Measurements from ENCODE around the gene TANGO6.
"Not testable (repeated sequence)": the region's sequence is repeated elsewhere in the genome, so short reads cannot be mapped to it uniquely, and the experiment has no call there.

Gene TANGO6

DNA sequence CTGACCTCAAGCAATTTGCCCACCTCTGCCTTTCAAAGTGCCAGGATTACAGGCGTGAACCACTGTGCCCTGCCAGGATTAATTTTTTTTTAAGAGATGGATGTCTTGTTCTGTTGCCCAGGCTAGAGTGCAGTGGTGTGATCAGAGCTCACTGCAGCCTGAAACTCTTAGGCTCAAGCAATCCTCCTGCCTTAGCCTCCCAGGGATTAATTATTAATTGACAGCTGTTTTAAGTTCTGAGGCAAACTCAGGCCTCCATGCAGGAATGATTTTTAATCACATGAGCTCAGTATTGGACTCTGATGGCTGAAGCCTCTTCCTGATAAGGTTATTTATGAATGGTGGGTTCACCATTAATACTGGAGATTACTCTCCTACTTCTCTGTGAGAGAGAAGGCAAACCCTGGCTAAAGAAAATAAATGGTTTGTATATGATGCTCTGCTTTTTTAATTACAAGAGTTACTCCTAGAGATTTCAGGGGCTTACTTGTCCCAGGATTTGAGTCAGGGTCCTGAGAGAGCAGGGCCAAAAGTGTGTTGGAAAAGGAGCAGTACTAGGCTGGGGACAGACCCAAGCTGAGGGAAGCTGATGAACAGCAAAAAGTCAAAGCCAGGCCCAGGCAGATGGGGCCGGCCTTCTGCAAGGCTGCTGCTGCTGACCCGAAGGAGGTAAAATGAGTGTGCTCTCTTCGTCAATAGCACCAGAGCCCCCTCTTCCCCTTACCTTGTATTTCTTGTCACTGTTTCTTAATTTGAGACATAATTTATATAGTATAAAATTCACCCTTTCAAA lies 205.2 kb downstream of the TANGO6 start:
- in situ Hi-C loops (cut with MboI; ENCODE audit: low sequenced_read_pairs), result no loop called here

DNA sequence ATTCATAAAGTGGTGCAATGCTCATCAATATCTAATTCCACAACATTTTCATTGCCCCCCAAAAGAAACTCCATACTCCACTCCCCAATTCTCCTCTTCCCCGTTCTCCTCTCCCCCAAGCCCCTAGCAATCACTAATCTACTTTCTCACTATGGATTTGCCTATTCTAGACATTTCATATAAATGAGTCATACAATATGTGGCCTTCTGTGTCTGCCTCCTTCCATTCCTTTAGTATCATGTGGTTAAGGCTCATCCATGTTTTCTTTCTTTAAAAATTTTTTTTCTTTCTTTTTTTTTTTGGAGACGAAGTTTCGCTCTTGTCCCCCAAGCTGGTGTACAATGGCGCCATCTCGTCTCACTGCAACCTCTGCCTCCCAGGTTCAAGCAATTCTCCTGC lies 205.8 kb downstream of the TANGO6 start:
- in situ Hi-C loops (cut with MboI; ENCODE audit: low sequenced_read_pairs), result no loop called here

DNA sequence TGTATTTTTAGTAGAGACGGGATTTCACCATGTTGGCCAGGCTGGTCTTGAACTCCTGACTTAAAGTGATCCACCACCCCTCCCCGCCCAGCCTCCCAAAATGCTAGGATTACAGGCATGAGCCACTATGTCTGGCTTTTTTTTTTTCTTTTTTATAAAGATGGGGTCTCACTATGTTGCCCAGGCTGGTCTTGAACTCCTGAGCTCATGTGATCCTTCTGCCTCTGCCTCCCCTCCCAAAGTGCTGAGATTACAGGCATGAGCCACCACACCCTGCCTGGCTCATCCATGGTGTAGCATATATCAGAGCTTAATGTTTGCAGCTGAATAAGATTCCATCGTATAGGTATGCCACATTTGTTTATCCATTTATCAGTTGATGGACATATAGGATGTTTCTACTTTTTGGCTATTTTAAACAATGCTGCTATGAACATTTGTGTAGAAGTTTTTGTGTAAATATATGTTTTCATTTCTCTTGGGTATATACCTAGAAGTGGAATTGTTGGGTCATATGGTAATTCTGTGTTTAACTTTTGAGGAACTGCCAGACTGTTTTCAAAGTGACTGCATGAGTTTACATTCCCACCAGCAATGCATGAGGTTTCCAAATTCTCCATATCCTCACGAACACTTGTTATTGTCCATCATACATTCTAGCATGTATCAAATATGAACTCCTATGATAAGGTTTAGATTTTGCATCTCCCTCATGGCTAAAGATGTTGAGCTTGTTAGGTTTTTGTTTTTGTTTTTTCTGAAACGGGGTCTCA lies 206.5 kb downstream of the TANGO6 start:
- in situ Hi-C loops (cut with MboI; ENCODE audit: low sequenced_read_pairs), result no loop called here

DNA sequence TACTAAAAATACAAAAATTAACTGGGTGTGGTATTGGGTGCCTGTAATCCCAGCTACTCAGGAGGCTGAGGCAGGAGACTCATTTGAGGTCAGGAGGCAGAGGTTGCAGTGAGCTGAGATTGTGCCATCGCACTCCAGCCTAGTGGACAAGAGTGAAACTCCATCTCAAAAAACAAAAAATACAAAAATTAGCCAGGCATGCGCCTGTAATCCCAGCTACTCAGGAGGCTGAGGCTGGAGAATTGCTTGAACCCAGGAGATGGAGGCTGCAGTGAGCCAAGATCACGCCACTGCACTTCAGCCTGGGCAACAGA lies 208.1 kb downstream of the TANGO6 start:
- in situ Hi-C loops (cut with MboI; ENCODE audit: low sequenced_read_pairs), result not testable (repeated sequence)

DNA sequence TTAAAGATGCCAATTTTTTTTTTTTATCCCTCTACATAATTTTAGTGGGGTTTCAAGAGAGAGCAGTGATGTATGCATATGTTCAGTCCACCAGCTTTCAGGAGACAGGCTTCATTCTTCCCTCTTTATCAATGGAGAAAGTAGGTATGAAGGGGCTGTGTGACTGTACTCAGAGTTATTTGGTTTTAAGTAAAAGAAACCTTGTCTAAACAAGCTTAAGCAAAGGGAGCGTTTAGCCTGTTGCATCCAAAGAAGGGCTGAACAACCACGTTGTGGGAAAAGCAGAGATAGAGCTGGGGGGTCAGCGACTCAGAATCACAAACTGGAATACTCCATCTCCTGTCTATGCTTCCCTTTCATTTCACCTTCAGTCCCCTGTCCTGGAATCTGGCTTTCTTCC lies 211.7 kb downstream of the TANGO6 start:
- in situ Hi-C loops (cut with MboI; ENCODE audit: low sequenced_read_pairs), result no loop called here

DNA sequence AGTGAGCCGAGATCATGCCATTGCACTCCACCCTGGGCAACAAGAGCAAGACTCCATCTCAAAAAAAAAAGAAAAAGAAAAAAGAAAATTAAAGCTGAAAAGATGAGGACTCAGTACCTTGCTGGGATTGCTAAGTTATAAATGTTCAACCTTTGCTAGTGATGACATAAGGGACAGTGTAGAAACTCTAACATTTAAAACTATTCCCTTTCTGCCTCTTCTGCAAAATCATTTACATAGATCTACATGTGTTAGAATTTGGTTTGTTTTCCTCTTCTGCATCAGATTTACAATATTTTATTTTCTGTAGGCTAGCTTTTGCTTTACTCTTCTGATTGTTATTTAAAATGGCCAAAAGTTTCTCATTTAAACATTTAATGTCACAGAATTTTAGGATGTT lies 212.6 kb downstream of the TANGO6 start:
- in situ Hi-C loops (cut with MboI; ENCODE audit: low sequenced_read_pairs), result no loop called here

DNA sequence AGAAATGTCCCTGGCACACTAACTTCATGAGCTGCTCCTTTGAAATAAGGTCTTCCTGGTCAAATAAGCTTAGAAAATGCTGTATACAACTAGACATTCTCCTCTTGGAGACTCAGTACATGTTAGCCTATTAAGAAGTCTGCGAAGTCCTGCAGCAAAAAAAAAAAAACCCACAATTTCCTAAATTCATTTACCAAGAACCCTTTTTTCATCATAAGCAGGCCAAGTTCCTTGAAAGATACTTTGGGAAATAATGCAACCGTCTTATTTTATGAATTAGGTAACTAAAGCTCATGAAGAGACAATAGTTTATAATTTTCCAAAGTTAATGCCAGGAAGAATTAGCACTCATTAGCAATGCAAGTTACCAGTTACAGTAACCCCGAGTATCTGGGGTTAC lies 213.1 kb downstream of the TANGO6 start:
- in situ Hi-C loops (cut with MboI; ENCODE audit: low sequenced_read_pairs), result no loop called here

DNA sequence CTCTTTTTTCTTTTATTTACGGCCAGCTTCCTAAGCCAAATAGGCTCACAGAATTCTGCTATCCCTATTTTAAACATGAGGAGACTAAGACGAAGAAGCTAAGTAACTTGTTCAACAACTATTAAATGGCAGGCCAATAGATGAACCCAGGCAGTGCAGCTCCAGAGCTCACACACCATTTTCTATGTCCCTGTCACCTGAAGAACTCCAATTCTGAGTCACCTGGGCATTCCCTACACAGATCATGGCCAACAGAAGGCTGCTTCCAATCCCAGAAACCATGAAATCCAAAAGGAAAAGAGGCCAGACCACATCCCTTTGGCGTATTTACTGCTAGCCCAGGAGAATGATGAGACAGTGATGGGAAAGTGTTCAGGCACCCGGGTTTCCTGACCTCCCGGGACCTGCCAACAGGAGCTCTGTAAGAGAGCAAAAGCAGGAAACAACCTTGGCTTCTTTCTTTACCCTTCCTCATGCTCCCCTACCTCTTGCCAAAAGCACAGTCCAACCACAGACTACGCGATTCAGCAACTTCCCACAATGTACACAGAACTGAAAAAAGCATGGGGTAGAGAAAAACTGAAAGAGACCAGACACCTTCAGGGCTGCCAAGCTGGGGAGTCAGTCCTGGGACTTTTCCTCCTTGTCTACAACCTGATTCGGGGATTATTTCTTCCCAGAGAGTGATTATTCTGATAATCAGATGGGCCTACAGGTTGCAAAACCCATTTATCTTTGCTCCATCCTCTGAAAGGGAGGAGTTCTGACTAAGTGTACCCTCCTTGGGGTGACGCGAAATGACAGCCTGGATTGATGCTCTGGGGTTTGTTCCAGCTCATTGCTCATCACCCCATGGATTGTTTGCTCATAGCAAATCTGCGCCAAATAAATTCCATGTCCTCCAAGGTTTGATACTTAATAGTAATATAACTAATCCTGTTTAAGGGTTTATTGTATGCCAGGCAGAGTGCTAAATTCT lies 214.4 kb downstream of the TANGO6 start:
- in situ Hi-C loops (cut with MboI; ENCODE audit: low sequenced_read_pairs), result no loop called here

DNA sequence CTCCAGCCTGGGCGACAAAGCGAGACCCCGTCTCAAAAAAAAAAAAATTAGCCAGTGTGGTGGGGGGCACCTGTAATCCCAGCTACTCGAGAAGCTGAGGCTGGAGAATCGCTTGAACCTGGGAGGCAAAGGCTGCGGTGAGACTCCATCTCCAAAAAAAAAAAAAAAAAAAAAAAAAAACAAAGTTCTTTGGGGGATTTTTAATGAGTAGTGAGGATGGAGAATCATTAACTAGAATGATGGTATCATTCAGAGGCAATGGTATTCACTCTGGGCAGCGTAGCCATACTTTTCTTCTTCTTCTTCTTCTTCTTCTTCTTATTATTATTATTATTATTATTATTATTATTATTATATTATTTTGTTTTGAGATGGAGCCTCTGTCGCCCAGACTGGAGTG lies 220.2 kb downstream of the TANGO6 start:
- in situ Hi-C loops (cut with MboI; ENCODE audit: low sequenced_read_pairs), result not testable (repeated sequence)

DNA sequence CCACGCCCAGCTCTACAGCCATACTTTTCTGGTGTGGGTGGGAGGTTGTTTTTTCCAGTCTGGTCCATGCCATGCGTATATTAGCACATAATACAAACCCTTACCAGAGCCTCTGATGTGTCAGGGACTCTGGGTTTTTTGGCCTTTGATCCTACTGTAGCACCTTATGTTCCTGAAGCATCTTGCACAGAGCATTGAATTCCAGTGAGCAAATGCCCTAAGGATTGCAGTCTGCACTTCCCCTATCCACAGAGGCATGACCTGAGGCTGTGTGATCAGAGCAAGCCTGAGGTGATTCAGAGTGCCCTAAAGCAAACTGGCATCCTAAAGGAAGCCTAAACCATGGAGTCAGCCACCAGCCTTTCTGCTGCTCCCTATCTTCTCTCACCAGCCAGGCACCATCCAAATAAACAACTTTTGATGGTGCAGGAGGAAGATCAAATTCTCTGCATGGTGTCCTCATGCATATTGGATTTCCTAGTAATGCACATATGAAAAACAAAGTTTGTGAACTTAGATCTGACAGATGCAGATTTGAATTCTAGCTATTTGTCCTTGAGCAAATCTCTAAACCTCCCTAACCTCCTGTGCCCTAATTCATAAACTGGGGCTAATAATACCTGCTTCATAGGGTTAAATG lies 220.9 kb downstream of the TANGO6 start:
- in situ Hi-C loops (cut with MboI; ENCODE audit: low sequenced_read_pairs), result no loop called here

DNA sequence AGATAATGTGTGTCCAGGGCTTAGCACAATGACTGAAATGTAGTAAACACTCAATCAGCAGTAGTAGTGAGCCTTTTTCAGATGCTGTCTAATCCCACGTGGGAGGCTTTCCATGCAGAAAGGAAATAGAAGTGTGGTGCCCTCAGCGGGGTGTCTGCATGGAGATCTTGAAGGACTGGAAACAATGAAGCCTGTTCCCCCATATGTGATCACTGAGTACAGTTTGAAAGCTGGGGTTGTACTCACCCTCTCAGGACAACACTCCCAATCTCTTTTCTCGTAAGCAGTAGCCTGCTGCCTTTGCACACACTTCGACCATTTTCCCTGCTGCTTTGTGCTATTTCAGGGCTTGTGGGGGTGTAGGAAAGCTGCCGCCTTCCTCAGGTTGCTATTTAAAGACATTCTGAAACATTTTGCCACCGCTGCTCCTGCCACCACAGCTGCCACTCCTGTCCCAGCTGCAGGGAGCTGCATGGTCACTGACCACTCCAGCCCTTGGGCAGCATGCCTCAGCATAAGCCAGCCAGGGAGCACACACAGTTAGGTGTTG lies 221.5 kb downstream of the TANGO6 start:
- in situ Hi-C loops (cut with MboI; ENCODE audit: low sequenced_read_pairs), result no loop called here

DNA sequence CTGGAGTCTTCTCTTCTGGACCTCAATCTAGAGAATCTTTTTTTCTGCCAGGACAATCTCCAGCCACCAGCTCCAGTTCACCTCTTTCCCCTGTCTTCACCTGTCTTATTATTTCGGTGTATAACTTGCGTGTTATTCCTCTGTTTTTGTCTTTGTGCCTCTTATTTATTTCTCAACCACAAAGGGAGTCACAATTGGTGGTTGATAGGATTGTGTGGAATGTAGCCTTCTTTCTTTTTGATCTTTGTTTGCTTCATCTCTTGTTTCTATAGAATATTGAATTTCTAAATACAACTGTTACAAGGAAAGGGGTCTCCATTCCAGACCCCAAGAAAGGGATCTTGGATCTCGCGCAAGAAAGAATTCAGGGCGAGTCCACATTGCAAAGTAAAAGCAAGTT lies 226.2 kb downstream of the TANGO6 start:
- in situ Hi-C loops (cut with MboI; ENCODE audit: low sequenced_read_pairs), result no loop called here

DNA sequence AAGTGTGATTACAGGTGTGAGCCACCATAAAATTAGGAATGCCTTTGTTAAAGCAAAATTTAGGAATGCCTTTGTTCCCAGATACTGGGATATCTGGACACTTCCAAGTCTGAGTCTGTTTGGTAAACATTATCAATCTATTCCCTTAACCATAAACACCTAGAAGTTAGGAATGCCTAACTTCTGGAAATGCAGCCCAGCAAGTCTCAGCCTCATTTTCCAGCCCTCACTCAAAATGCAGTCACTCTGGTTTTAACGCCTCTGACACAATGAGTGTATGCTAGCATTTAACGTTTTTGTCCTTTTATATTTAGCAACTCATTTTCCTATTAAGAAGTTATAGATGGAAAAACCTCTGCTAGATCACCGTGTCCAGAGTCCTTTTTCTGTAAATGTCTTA lies 227.7 kb downstream of the TANGO6 start:
- in situ Hi-C loops (cut with MboI; ENCODE audit: low sequenced_read_pairs), result no loop called here

DNA sequence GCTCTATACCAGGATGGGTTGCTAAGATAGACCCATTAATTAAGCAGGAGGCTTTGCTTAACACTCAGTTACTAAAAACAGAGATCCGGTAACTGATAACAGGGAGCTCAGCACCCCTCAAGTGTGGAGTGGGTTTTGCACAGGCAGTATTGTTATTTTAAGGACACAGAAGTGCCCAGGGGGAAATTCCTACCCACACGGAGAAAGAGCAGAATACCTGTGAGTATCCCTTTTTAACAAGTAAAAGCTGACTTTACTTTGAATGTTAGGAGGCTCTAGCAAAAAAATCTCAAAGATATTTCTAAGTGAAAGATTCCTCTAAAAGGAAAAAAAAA lies 229.3 kb downstream of the TANGO6 start:
- in situ Hi-C loops (cut with MboI; ENCODE audit: low sequenced_read_pairs), result no loop called here

DNA sequence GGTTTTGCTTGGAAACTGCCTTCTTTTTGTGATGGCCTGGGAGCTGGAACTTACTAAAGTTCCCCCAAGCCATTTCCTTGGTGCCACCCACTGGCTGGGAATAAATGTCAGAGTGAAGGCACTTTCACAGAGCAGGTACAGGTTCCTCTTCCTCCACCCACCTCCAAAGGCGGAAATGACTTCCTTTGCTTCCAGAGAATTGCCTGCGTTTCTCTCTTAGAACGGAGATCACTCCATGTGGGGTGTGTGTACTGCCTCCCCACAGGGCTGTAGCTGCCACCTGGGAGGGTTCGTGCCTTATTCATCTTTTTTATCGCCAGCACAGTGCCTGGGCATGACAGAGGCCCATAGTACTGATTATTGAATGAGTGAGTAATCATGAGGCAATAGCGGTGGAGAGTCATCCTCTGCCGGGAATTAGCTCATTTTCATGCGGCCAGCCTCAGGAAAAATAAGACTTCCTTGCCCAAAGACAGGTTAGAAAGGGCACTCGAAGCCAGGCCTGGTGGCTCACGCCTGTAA lies 229.9 kb downstream of the TANGO6 start:
- in situ Hi-C loops (cut with MboI; ENCODE audit: low sequenced_read_pairs), result no loop called here

DNA sequence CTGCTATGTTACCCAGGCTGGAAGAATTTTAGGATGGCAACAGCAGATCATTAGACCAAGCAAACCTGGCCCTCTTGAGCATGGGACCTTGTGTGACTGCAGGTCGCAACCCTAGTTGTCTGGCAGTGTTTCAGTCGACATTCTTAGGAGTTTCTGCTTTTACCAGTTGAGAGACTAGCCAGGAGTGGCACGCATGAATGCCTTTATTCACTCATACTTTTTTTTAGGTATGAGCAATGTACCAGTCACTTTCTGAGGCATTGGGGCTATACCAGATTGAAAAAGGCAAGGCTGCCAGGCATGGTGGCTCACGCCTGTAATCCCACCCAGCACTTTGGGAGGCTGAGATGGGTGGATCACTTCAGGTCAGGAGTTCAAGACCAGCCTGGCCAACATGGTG lies 233.9 kb downstream of the TANGO6 start:
- in situ Hi-C loops (cut with MboI; ENCODE audit: low sequenced_read_pairs), result no loop called here

DNA sequence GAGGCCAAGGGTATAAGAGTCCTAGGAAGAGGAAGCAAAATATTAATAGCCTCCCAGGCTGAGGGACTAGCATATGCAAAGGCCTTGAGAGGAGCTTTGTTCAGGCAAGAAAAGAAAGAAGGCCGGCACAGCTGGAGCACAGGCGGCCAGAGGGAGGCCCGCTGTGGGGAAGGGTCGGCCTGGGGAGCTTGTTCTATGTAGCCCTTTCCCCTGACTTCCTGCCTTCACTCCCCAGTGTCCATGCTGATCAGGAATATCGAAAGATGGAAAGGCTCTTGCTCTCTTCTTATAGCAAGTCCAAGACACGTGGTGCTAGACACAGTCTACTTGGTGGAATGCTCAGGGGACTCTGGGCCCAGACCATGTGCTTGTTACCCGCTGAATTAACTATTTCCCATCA lies 234.7 kb downstream of the TANGO6 start:
- in situ Hi-C loops (cut with MboI; ENCODE audit: low sequenced_read_pairs), result no loop called here

DNA sequence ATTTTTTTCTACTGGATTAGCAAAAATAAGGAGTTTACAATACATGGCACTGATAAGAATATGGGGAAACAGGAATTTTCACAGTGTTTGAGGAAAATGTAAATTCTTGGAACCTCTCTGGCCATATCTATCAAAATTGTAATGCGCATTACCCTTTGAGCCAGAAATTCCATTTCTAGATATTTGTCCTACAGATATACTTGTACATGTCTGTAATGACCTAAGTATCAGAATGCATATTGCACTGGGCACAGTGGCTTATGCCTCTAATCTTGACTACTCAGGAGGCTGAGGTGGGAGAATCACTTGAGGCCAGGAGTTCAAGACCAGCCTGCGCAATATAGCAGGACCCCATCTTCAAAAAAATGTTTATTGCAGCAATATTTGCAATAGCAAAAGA lies 236.4 kb downstream of the TANGO6 start:
- in situ Hi-C loops (cut with MboI; ENCODE audit: low sequenced_read_pairs), result no loop called here

DNA sequence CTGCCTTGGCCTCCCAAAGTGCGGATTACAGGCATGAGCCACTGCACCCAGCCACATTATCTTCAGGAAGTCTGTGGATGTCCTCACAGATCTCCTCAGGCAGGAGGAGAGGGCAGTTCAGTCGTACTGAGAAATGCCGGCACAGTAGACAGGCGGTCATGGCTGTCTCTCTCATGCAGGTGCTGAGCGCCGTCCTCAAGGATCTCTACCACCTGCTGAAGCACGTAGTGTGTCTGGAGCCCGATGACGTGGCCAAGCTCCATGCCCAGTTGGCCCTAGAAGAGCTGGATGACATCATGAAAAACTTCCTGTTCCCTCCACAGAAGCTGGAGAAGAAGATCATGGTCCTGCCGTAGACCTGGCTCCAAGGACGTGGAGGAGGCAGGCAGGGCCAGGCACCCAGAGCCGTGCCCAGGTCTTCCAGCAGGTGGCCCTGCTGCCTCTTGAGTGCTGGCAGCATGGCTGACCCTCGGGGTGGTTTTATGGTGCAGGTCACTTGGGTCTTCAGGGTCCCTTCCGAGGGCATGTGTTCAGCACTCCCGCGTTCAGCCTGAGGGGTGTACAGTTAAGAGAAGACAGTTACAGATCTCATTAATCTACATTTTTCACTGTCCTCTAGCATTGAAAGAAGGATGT lies 240.1 kb downstream of the TANGO6 start:
- in situ Hi-C loops (cut with MboI; ENCODE audit: low sequenced_read_pairs), result no loop called here

DNA sequence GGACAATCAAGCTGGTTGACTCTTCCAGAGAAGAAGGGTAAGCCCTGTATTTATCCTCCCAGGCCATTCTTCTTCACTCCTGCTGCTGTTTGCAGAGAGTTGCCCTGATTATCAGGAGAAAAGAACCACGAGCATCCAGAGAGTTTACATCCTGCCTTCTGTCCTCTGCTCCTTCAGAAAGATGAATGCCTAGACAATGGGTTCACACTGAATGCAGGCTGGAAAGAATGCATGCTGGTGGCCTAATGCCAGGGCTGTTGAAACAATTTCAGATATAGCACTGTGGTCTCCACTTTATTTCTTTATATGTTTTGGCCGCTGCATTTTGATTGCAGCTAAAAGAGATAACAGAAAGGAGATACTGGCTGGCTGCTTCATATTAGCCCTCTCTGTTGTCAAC lies 241.0 kb downstream of the TANGO6 start:
- in situ Hi-C loops (cut with MboI; ENCODE audit: low sequenced_read_pairs), result no loop called here
